PC-3 (cell line): ENCODE measurements around the gene AOPEP. TPM values are rescaled to one million over a fixed set of nuclear protein-coding genes. Genes with fewer than 3 reads are reported as not detected.

ENCODE experiments used
- ATAC-seq: fragments of 200-7000 bp; cut with Tn5 transposase; 2 replicates; pipeline ENCODE4 v1.9.1; 2020; ENCODE audit warnings: mild to moderate bottlenecking, moderate library complexity
- BruUV-seq: library from RNA; stranded (reverse); fragments of 400-500 nt; replicated peaks from 2 replicates; lab custom pipeline; 2021; lab: Mats Ljungman, UMichigan
- CTCF ChIA-PET: fragments of 300-600 bp; sonication (Branson Sonifier 250); formaldehyde crosslinking; loops from one replicate; lab custom pipeline; 2022; ENCODE audit warnings: antibody characterized with exemption; lab: Charles Lee
- POLR2A ChIA-PET: fragments of 300-600 bp; sonication (Branson Sonifier 250); formaldehyde crosslinking; loops from one replicate; lab custom pipeline; 2022; ENCODE audit warnings: antibody characterized with exemption; ENCODE audit not compliant: unreplicated experiment; lab: Charles Lee
- DNase-seq: peaks from one replicate; pipeline ENCODE4 v3.0.0-alpha.2; 2015
- H2AFZ ChIP-seq: fragments of 300-600 bp; sonication (generic); 2 replicates; pipeline ENCODE4 v1.6.0; 2016; ENCODE audit warnings: antibody characterized with exemption, low read length
- H3F3A ChIP-seq: fragments of 300-600 bp; sonication (generic); one replicate; pipeline ENCODE4 v1.6.0; 2017; ENCODE audit warnings: antibody characterized with exemption, low read length, control low read depth, mild to moderate bottlenecking; ENCODE audit not compliant: unreplicated experiment
- H3K27ac ChIP-seq: fragments of 300-600 bp; sonication (generic); 2 replicates; pipeline ENCODE4 v1.5.1; 2016; ENCODE audit warnings: mild to moderate bottlenecking, low read length
- H3K27me3 ChIP-seq: fragments of 300-600 bp; sonication (generic); 2 replicates; pipeline ENCODE4 v1.6.1; 2016; ENCODE audit warnings: low read length, mixed read lengths
- H3K36me3 ChIP-seq: fragments of 300-600 bp; sonication (generic); 2 replicates; pipeline ENCODE4 v1.6.1; 2016; ENCODE audit warnings: low read depth, mixed run types, low read length, mixed read lengths
- H3K4me1 ChIP-seq: fragments of 300-600 bp; sonication (generic); 2 replicates; pipeline ENCODE4 v1.5.1; 2016; ENCODE audit warnings: low read length; ENCODE audit not compliant: insufficient read depth
- H3K4me2 ChIP-seq: fragments of 300-600 bp; sonication (generic); 2 replicates; pipeline ENCODE4 v1.6.0; 2016; ENCODE audit warnings: low read length
- H3K4me3 ChIP-seq: fragments of 300-600 bp; sonication (generic); 2 replicates; pipeline ENCODE4 v1.5.1; 2016; ENCODE audit warnings: mild to moderate bottlenecking, low read length, mixed read lengths
- H3K79me2 ChIP-seq: fragments of 300-600 bp; sonication (generic); 2 replicates; pipeline ENCODE4 v1.6.1; 2017; ENCODE audit warnings: low read length, mixed read lengths
- H3K9ac ChIP-seq: fragments of 300-600 bp; sonication (generic); 2 replicates; pipeline ENCODE4 v1.6.0; 2016; ENCODE audit warnings: mild to moderate bottlenecking, low read length
- H3K9me2 ChIP-seq: fragments of 300-600 bp; sonication (generic); replicated peaks from 2 replicates; pipeline ENCODE4 v1.6.1; 2016; ENCODE audit warnings: mixed run types, low read length, mixed read lengths
- H3K9me3 ChIP-seq: fragments of 300-600 bp; sonication (generic); 2 replicates; pipeline ENCODE4 v1.6.1; 2016; ENCODE audit warnings: low read length, mixed read lengths
- H4K20me1 ChIP-seq: fragments of 300-600 bp; sonication (generic); 2 replicates; pipeline ENCODE4 v1.6.1; 2016; ENCODE audit warnings: low read length, mixed read lengths
- CTCF ChIP-seq: fragments of 300-600 bp; sonication (generic); conservative IDR thresholded peaks from 2 replicates; pipeline ENCODE4 v1.5.1; 2017; ENCODE audit warnings: antibody characterized with exemption, low read depth, mild to moderate bottlenecking, low read length
- EZH2 ChIP-seq: fragments of 300-600 bp; sonication (generic); IDR thresholded peaks from one replicate; pipeline ENCODE4 v1.6.1; 2017; ENCODE audit warnings: antibody characterized with exemption, mild to moderate bottlenecking, low read length; ENCODE audit not compliant: unreplicated experiment
- EZH2phosphoT487 ChIP-seq: fragments of 300-600 bp; sonication (generic); IDR thresholded peaks from 2 replicates; pipeline ENCODE4 v1.6.1; 2018; ENCODE audit warnings: mild to moderate bottlenecking, antibody characterized with exemption, low read length, borderline replicate concordance
- intact Hi-C: fragments of 100-400 bp; cut with micrococcal nuclease; formaldehyde crosslinking; loops from 2 replicates; pipeline ENCODE4 v1.9.0; 2023
- total RNA-seq: library from RNA; depleted of rRNA; stranded (reverse); fragments of >200 nt; gene quantifications from 2 replicates; pipeline ENCODE4 v1.2.3, GENCODE V29; 2014

AOPEP gene
- total RNA-seq, 1 experiment from 2014 or later = 23.1 TPM

- Histone ChIP-seq H3K9me3 (no peaks in the 10 kb centered on the region), H3K36me3 (peaks cover 4% of the 10 kb centered on the region; the same call in 1 of the 2 replicates), H3K4me1 (peaks cover 6% of the 10 kb centered on the region), H3K27ac (no peak overlapping the region), H4K20me1 (no peaks in the 10 kb centered on the region), H3K27me3 (no peaks in the 10 kb centered on the region), H3F3A (no peaks in the 10 kb centered on the region), H3K9me2 (no peaks in the 10 kb centered on the region), H2AFZ (no peak overlapping the region), H3K4me2 (no peak overlapping the region), H3K4me3 (no peak overlapping the region), H3K79me2 (no peaks in the 10 kb centered on the region), H3K9ac (no peak overlapping the region)
- intact Hi-C loops = no loop called here
- CTCF ChIA-PET = no interaction called here
- no peak for ATAC-seq
- no peak for DNase-seq
- no TSS peak for BruUV-seq
- POLR2A ChIA-PET = no interaction called here
- no peak for TF ChIP-seq CTCF
- no peak for TF ChIP-seq EZH2phosphoT487
- TF ChIP-seq EZH2 = no peak
These were observed 72.2 kb downstream of the AOPEP start for GRCh38 chr9:94798708-94799107.

DNA sequence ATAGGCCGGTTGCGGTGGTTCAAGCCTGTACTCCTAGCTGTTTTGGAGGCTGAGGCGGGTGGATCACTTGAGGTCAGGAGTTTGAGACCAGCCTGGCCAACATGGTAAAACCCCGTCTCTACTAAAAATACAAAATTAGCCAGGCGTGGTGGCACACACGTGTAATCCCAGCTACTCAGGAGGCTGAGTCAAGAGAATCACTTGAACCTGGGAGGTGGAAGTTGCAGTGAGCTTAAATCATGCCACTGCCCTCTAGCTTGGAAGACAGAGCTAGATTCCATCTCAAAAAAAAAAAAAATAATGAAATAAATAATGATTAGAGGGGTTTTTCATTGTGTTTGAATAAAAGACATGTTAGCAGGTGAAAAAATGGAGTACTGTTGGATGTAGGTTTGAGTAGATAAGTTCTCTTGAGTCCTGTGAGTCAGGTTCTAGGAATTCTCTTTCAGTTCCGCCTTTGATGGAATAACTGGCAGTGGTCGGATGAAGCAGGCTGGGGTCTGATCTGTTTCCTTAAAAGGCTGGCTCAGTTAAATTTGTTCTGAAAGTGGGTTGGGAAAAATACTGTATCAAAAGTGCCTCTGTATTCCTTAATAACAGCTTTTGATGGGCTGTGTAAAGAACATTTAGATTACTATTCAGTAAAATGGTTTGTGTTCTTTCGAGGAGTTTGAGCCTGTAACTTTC is 73.2 kb downstream of the AOPEP start:
- intact Hi-C loops = no loop called here
- POLR2A ChIA-PET = no interaction called here
- Histone ChIP-seq H4K20me1 (no peaks in the 10 kb centered on the region), H3K4me1 (peaks cover 14% of the 10 kb centered on the region), H3K9me2 (no peaks in the 10 kb centered on the region), H3K4me3 (no peak overlapping the region), H3K27ac (no peak overlapping the region), H3F3A (no peaks in the 10 kb centered on the region), H2AFZ (no peak overlapping the region), H3K9me3 (no peaks in the 10 kb centered on the region), H3K79me2 (no peaks in the 10 kb centered on the region), H3K36me3 (peaks cover 4% of the 10 kb centered on the region; the same call in 1 of the 2 replicates), H3K9ac (no peak overlapping the region), H3K27me3 (no peaks in the 10 kb centered on the region), H3K4me2 (peak overlapping the region; percentile 33; the same call in 1 of the 2 replicates)
- CTCF ChIA-PET = interaction anchor here (0.7 kb wide), 1 partner anchor 240 kb away, joined by 5 read pairs; no protein-coding TSS in a partner anchor
- DNase-seq (peak; percentile 62), ATAC-seq (peak; percentile 27; the same call in 1 of the 2 replicates)
- BruUV-seq = no TSS peak
- no peak for TF ChIP-seq EZH2
- TF ChIP-seq CTCF = no peak
- TF ChIP-seq EZH2phosphoT487 = no peak
